Cardiac muscle cell (in vitro differentiated cells and primary cell): ENCODE measurements around the gene ALDH1A3. TPM values are rescaled to one million over a fixed set of nuclear protein-coding genes. Genes with fewer than 3 reads are reported as not detected.

ENCODE experiments used
- DNase-seq, 2 donors: peaks; one replicate each; pipeline versions ENCODE4 v3.0.0 to v3.0.0-alpha.2; 2010 to 2017; ENCODE audit warnings: low read depth in 1 of 2, low spot score in 1 of 2
- H3K27ac ChIP-seq: fragments of 200-600 bp; sonication (generic); 2 replicates; pipeline ENCODE4 v1.5.1; 2016
- H3K27me3 ChIP-seq: fragments of 200-600 bp; sonication (generic); 2 replicates; pipeline ENCODE4 v1.6.0; 2016; ENCODE audit warnings: control low read depth
- H3K36me3 ChIP-seq: fragments of 200-600 bp; sonication (generic); 2 replicates; pipeline ENCODE4 v1.5.1; 2016; ENCODE audit warnings: control low read depth
- H3K4me1 ChIP-seq: fragments of 200-600 bp; sonication (generic); 2 replicates; pipeline ENCODE4 v1.8.1; 2017; ENCODE audit warnings: low read depth, mild to moderate bottlenecking, mixed run types
- H3K4me3 ChIP-seq: fragments of 200-600 bp; sonication (generic); 2 replicates; pipeline ENCODE4 v1.5.1; 2016; ENCODE audit warnings: mild to moderate bottlenecking
- H3K9me3 ChIP-seq: fragments of 200-600 bp; sonication (generic); 2 replicates; pipeline ENCODE4 v1.5.1; 2017; ENCODE audit warnings: low read depth, mild to moderate bottlenecking, control low read depth
- polyA plus RNA-seq: library from polyadenylated mRNA; unstranded; fragments of >200 nt; fragmentation: Nextera tagmentation; extraction: Ambion mirVana; gene quantifications from 2 replicates; pipeline ENCODE4 v1.2.1, GENCODE V29; 2016
- total RNA-seq: library from RNA; depleted of rRNA; stranded (reverse); fragments of >200 nt; gene quantifications from 2 replicates; pipeline ENCODE4 v1.2.3, GENCODE V29; 2016
- TF ChIP-seq, protein P1 (sequence below): IDR thresholded peaks from 2 replicates; pipeline ENCODE4 v1.5.1; 2012; ENCODE audit warnings: low read depth, mild to moderate bottlenecking, low read length

The ALDH1A3 gene
- total and polyA plus RNA-seq, 2 experiments from 2014 or later: 0.28 TPM; not detected in 1

DNA sequence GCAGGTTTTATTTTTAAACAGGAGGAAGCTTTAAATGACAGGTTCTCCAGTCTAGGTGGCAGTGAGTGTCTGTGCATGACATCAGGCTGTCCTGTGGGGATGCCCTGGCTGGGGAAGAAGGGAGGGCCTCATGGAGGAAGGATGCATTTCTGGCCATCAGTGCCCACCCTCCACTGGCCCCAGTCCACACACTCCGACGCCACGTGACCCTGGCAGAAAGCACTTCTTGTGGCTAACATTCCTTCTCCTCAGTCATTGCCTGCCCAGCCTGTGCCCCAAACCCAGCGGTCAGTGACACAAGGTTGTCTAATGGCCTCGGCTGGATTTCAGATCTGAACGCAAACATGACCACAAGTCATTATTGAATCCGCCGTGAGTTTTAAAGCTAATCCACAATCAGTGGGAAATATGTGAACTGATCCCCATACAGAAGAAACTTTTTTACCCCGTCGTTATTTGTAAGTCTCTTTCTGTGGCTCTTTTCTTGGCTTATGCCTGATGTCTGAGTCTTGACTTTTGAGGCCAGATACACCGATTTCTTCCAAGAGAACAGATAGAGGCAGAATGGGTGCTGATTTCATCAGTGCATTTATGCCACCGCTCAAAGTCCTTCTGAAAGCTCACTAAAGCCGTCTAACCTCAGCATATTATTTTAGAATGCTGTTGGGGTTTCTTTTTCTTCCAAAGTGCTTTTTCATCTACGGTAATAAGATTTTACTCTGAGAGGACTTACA lies 22.2 kb downstream of the ALDH1A3 start:
- Histone ChIP-seq H3K27ac (no peak overlapping the region), H3K4me1 (no peaks in the 10 kb centered on the region), H3K36me3 (no peaks in the 10 kb centered on the region), H3K4me3 (no peak overlapping the region), H3K27me3 (no peaks in the 10 kb centered on the region), H3K9me3 (no peaks in the 10 kb centered on the region)
- TF ChIP-seq, protein P1, sequence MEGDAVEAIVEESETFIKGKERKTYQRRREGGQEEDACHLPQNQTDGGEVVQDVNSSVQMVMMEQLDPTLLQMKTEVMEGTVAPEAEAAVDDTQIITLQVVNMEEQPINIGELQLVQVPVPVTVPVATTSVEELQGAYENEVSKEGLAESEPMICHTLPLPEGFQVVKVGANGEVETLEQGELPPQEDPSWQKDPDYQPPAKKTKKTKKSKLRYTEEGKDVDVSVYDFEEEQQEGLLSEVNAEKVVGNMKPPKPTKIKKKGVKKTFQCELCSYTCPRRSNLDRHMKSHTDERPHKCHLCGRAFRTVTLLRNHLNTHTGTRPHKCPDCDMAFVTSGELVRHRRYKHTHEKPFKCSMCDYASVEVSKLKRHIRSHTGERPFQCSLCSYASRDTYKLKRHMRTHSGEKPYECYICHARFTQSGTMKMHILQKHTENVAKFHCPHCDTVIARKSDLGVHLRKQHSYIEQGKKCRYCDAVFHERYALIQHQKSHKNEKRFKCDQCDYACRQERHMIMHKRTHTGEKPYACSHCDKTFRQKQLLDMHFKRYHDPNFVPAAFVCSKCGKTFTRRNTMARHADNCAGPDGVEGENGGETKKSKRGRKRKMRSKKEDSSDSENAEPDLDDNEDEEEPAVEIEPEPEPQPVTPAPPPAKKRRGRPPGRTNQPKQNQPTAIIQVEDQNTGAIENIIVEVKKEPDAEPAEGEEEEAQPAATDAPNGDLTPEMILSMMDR: no peak
- DNase-seq: peak in 1 of 2 donors; percentile 43

DNA sequence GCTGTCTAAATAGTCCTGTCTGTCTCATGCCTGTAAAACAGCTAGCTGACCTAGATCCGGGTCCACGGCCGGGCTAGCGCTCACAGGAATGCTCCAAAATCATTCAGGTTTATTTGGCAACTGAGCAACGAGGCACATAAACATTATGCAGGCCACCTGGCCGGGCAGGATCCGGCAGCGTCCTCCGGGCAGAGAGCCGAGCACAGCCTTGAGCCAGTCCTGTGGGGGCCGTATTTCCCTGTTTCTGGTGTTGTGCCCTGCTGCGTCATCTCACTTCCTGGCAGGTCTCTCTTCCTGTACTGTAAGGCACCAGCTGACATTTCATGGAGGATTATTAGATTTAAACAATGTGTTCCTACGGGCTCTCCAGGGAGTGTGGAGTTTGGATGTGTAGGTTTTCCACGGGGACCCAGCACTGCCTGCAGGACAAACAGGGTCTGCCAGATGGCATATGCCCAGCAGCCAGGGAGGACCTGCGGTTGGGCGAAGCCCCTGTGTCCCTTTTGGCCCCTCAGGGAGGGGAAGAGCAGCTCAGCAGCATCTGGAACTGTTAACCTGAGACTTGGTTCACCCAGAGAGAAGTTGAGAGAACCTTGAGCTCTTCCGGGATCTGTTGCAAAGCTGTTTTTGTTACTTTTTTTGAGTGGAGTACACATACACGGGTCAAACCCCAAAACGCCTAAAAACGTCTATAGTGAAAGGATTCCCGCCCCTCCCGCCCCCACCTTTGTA lies 23.0 kb downstream of the ALDH1A3 start:
- TF ChIP-seq, protein P1: no peak
- H3K4me1 ChIP-seq: no peaks in the 10 kb centered on the region
- no peaks in the 10 kb centered on the region for H3K27me3 ChIP-seq
- no peaks in the 10 kb centered on the region for H3K9me3 ChIP-seq
- no peak overlapping the region for H3K27ac ChIP-seq
- no peaks in the 10 kb centered on the region for H3K36me3 ChIP-seq
- H3K4me3 ChIP-seq: no peak overlapping the region
- DNase-seq: peak in 1 of 2 donors; percentile 96

DNA sequence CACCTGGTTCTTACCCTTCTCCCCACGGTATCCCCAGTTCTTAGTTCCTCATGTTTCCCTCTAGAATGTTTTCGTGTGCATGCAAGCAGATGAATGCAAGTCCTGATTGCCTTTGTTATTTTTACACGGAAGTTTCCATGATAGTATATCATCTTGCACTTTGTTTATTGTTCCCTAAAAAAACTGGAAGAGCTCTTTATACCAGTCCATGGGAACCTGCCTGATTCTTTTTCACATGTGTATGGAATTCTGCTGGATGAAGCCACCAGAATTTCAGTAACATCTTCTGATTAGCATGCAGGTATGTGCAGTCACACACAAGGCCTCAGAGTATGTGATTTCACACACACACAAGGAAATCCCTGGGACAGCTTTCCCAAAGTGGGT lies 23.5 kb downstream of the ALDH1A3 start:
- no peak for DNase-seq

DNA sequence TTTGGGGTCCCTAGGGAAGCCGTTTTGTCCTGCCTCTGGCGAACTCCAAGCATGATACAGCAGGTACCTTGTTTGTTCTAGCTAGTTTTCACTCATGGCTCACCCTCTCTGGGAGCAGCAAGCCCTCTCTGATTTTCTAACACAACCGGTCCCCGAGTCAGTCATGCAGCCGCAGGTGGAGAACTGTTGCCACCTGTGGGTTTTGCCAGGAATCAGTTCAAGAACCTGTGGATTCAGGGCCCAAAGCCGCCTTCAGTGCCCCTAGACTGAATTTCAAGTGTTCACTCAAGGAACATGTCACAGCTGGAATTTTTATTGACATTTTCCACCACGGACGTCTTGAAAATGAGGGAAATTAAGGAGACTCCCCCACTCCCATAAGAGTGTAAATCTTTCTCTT lies 26.2 kb downstream of the ALDH1A3 start:
- H3K27ac ChIP-seq: no peak overlapping the region

More for the DNA sequence above, 23.5 kb downstream of the ALDH1A3 start:
- Histone ChIP-seq H3K27me3 (no peaks in the 10 kb centered on the region), H3K9me3 (no peaks in the 10 kb centered on the region), H3K4me1 (no peaks in the 10 kb centered on the region), H3K4me3 (no peak overlapping the region), H3K36me3 (no peaks in the 10 kb centered on the region), H3K27ac (no peak overlapping the region)
- TF ChIP-seq, protein P1: no peak

DNA sequence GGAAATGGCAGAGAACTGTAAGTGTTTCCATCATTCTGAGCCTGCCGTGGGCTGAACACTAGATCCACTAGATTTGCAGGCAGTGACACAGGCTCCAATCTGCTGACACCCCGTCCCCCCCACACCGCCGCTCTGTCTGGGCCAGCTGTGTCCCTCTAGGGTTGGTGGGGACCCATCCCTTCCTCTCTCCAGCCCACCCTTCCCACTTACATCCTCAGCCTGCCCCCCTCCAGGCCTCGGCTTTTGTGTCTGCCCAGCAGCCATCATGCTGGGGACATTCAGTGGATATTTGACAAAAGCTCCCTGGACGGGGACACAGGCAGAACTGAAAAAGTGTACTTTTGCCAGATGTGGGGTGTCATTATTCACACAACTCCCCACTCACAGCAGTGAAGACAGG lies 28.8 kb downstream of the ALDH1A3 start:
- Histone ChIP-seq H3K27ac (no peak overlapping the region), H3K9me3 (no peaks in the 10 kb centered on the region), H3K4me1 (no peaks in the 10 kb centered on the region), H3K4me3 (no peak overlapping the region), H3K27me3 (no peaks in the 10 kb centered on the region), H3K36me3 (no peaks in the 10 kb centered on the region)
- TF ChIP-seq, protein P1: no peak
- DNase-seq: no peak

More for the DNA sequence above, 26.2 kb downstream of the ALDH1A3 start:
- H3K4me1 ChIP-seq: no peaks in the 10 kb centered on the region
- H3K9me3 ChIP-seq: no peaks in the 10 kb centered on the region
- no peak for DNase-seq
- H3K36me3 ChIP-seq: no peaks in the 10 kb centered on the region
- no peaks in the 10 kb centered on the region for H3K27me3 ChIP-seq
- TF ChIP-seq, protein P1: no peak
- no peak overlapping the region for H3K4me3 ChIP-seq
